Measurements from ENCODE around the gene TCFL5. TPM values are rescaled to one million over a fixed set of nuclear protein-coding genes. Genes with fewer than 3 reads are reported as not detected.
A peak's percentile ranks its signal among the peaks of the same experiment; 100 is the strongest.

Gene TCFL5
- total RNA-seq, 4 donors from 2014 or later, result 12.1 to 13.9 (median 13.1) TPM

- intact Hi-C loops (cut with DNase I; ENCODE audit: low total_unique reads), result no loop called here
- no peak for TF ChIP-seq CTCF (IDR thresholded peaks at IDR 0.05)
- no peak for TF ChIP-seq POLR2A (IDR thresholded peaks at IDR 0.05)
- 46 to 47% methylated on average over 20 of the region's 20 CpGs for WGBS, 2 donors
- DNase-seq (ENCODE audit: low spot score in 2 of 2), result no peak
- H3K4me3 ChIP-seq (ENCODE audit: low read depth, poor library complexity, severe bottlenecking), result no peak overlapping the region
These were observed 39.3 kb upstream of the TCFL5 start for GRCh38 chr20:62900692-62901584.

GRCh38 chr20:62900052-62900691, 38.5 kb upstream of the TCFL5 start:
- intact Hi-C loops (cut with DNase I; ENCODE audit: low total_unique reads), result no loop called here
- TF ChIP-seq CTCF (IDR thresholded peaks at IDR 0.05) (peak in 1 of 3 donors; percentile 95), POLR2A (IDR thresholded peaks at IDR 0.05) (no peak)
- H3K4me3 ChIP-seq (ENCODE audit: low read depth, poor library complexity, severe bottlenecking), result no peak overlapping the region
- WGBS, 2 donors, result 0% methylated on average over 4 to 8 of the region's 11 CpGs
- peak; percentile 72 to 95 for DNase-seq (ENCODE audit: low spot score in 2 of 2)

GRCh38 chr20:62899633-62900051, 38.0 kb upstream of the TCFL5 start:
- TF ChIP-seq CTCF (IDR thresholded peaks at IDR 0.05) (no peak), POLR2A (IDR thresholded peaks at IDR 0.05) (no peak)
- 1 to 10% methylated on average over 6 of the region's 6 CpGs for WGBS, 2 donors
- intact Hi-C loops (cut with DNase I; ENCODE audit: low total_unique reads), result no loop called here
- H3K4me3 ChIP-seq (ENCODE audit: low read depth, poor library complexity, severe bottlenecking), result no peak overlapping the region
- DNase-seq (ENCODE audit: low spot score in 2 of 2), result no peak

- 26 to 28% methylated on average over 16 of the region's 16 CpGs for WGBS, 2 donors
- intact Hi-C loops (cut with DNase I; ENCODE audit: low total_unique reads), result no loop called here
- TF ChIP-seq CTCF (IDR thresholded peaks at IDR 0.05), result no peak
- no peak for TF ChIP-seq POLR2A (IDR thresholded peaks at IDR 0.05)
- H3K4me3 ChIP-seq (ENCODE audit: low read depth, poor library complexity, severe bottlenecking), result no peak overlapping the region
- DNase-seq (ENCODE audit: low spot score in 2 of 2), result no peak
These were observed 37.5 kb upstream of the TCFL5 start for GRCh38 chr20:62898970-62899632.

DNA sequence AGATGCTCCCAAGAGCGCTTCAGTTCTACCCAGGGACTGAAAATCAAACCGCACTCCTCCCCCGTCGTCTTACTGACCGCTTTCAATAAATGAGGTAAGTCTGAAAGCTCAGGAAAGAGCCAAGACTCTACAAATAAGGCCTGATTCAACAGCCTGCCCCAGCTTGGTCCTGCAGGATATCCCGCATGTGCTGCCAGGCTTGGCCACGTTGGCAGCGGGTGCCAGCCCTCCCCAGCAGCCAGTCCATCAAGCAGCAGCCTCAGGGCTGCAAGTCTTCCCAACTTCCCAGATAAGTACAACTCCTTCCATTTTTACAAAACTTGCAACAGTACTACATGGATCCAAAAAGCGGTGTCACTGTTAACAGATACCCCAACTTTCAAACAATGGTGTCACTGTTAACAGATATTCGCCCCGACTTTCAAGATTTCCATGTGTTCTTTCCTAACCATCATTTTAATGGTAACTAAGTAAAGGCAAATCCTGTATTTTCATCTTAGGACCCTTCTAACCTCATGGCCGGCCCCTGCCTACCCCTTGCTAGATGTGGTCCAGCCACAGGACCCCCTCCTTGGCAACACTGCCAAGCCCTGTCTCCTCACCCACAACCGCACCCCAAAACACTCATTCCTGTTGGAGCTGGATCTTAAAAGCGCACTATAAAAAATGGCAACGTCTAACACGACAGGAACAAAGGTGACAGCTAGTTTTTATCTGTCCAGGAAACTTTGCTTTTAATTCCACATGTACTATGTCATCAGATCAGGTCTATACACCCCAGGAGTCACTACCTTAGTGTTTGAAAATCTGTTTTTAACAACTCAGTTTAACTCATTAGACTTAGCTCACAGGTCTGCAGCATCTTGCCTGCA, 36.7 kb upstream of the TCFL5 start:
- TF ChIP-seq POLR2A (IDR thresholded peaks at IDR 0.05), result no peak
- no peak for TF ChIP-seq CTCF (IDR thresholded peaks at IDR 0.05)
- intact Hi-C loops (cut with DNase I; ENCODE audit: low total_unique reads), result no loop called here
- H3K4me3 ChIP-seq (ENCODE audit: low read depth, poor library complexity, severe bottlenecking), result no peak overlapping the region
- DNase-seq (ENCODE audit: low spot score in 2 of 2), result no peak
- whole genome bisulfite sequencing, 2 donors, result 59% methylated on average over 16 of the region's 16 CpGs

Data from lower leg skin (tissue), 4 donors.